B cell (primary cell): ENCODE measurements around the gene SIT1.

Experiments
- EZH2 ChIP-seq: IDR thresholded peaks from 2 replicates; pipeline ENCODE4 v1.6.1; 2012; ENCODE audit warnings: borderline replicate concordance, low read depth, mild to moderate bottlenecking, moderate library complexity, low read length; ENCODE audit not compliant: insufficient read depth, poor library complexity, severe bottlenecking
- TF ChIP-seq, protein P1 (sequence below): fragments of 200-600 bp; IDR thresholded peaks from one replicate; pipeline ENCODE4 v1.8.0; 2022; ENCODE audit warnings: antibody characterized with exemption, mild to moderate bottlenecking

DNA sequence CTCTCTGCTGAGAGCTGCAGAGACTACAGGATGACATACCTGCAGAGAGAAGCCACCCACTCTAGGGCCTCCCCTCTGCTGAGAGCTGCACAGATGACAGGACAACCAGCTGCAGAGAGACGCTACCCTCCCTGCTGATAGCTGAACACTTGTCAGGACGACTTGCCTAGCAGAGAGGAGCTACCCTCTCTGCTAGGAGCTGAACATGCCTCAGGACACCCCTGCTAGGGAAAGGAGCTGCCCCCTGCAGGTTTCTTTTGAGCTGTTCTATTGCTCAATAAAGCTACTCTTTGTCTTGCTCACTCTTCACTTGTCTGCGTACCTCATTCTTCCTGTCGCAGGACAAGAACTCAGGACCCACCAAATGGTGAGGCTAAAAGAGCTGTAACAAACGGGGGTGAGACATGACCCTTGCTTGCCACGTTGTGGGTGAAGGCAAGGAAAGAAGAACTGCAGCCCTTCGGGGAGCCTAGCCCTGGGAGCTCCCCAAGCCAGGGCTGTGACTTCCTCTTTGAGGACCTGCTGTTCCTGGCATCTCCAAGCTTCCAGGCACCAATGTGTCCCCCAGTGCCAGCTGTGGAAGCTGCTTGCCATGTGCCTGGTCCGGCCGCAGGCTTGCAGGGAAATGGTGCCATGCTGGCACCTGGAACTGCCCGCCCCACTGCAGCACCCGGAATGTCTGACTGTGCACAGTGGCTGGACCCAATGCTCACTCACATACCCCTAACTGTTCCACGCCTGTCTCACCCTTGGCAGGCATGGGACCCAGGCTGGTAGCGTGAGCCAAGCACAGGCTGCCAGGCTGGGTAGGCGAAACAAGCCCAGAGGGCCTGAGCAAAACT, 50.7 kb downstream of the SIT1 start:
- TF ChIP-seq EZH2: no peak
- TF ChIP-seq, protein P1, sequence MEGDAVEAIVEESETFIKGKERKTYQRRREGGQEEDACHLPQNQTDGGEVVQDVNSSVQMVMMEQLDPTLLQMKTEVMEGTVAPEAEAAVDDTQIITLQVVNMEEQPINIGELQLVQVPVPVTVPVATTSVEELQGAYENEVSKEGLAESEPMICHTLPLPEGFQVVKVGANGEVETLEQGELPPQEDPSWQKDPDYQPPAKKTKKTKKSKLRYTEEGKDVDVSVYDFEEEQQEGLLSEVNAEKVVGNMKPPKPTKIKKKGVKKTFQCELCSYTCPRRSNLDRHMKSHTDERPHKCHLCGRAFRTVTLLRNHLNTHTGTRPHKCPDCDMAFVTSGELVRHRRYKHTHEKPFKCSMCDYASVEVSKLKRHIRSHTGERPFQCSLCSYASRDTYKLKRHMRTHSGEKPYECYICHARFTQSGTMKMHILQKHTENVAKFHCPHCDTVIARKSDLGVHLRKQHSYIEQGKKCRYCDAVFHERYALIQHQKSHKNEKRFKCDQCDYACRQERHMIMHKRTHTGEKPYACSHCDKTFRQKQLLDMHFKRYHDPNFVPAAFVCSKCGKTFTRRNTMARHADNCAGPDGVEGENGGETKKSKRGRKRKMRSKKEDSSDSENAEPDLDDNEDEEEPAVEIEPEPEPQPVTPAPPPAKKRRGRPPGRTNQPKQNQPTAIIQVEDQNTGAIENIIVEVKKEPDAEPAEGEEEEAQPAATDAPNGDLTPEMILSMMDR: no peak
